H1 (cell line): ENCODE measurements around the gene DDX1.

Experiments used
- CEBPB ChIP-seq: IDR thresholded peaks from 2 replicates; pipeline ENCODE4 v1.6.1; 2012; ENCODE audit warnings: low read depth, low read length
- HDAC2 ChIP-seq, 2 experiments: fragments of 300-600 bp in 1 of 2; sonication (generic) in 1 of 2; IDR thresholded peaks; 2 replicates each; pipeline ENCODE4 v1.6.1; 2011 to 2012; ENCODE audit warnings: low read depth in 2 of 2, low read length in 2 of 2, mild to moderate bottlenecking in 2 of 2, moderate library complexity in 2 of 2, borderline replicate concordance in 1 of 2, inconsistent platforms in 1 of 2
- JUN ChIP-seq: IDR thresholded peaks from 2 replicates; pipeline ENCODE4 v1.6.1; 2011; ENCODE audit warnings: low read depth, mild to moderate bottlenecking, improper control_type of control experiment, low read length
- POLR2AphosphoS5 ChIP-seq: IDR thresholded peaks from 2 replicates; pipeline ENCODE4 v1.6.1; 2011; ENCODE audit warnings: low read depth, low read length
- RFX5 ChIP-seq: IDR thresholded peaks from 2 replicates; pipeline ENCODE4 v1.6.1; 2011; ENCODE audit warnings: low read depth, low read length, improper control_type of control experiment, borderline replicate concordance
- RNF2 ChIP-seq: fragments of 200-900, 300-1000 bp; sonication (generic); IDR thresholded peaks from 2 replicates; pipeline ENCODE4 v1.7.1; 2016; ENCODE audit warnings: borderline replicate concordance, low read depth, mild to moderate bottlenecking, antibody characterized with exemption, low read length; ENCODE audit not compliant: poor library complexity, severe bottlenecking; ENCODE audit errors: missing control alignments
- SIN3A ChIP-seq, 2 experiments: IDR thresholded peaks in 1 of 2; conservative IDR thresholded peaks in 1 of 2; 2 replicates each; pipeline ENCODE4 v1.6.1; 2011 to 2012; ENCODE audit warnings: low read length in 2 of 2, improper control_type of control experiment in 1 of 2, low read depth in 1 of 2, mild to moderate bottlenecking in 1 of 2
- SIX5 ChIP-seq: IDR thresholded peaks from 2 replicates; pipeline ENCODE4 v1.6.1; 2011; ENCODE audit warnings: mild to moderate bottlenecking, low read depth, low read length
- YY1 ChIP-seq: IDR thresholded peaks from 2 replicates; pipeline ENCODE4 v1.6.1; 2011; ENCODE audit warnings: low read depth, mild to moderate bottlenecking, low read length
- TF ChIP-seq, protein P1 (sequence below): IDR thresholded peaks from 2 replicates; pipeline ENCODE4 v1.6.1; 2012; ENCODE audit warnings: inconsistent platforms
- TF ChIP-seq, protein P2 (sequence below): fragments of 300-600 bp; sonication (generic); IDR thresholded peaks from 2 replicates; pipeline ENCODE4 v1.7.1; 2012; ENCODE audit warnings: low read length, moderate library complexity, mild to moderate bottlenecking, inconsistent platforms; ENCODE audit not compliant: insufficient replicate concordance
- TF ChIP-seq, protein P3 (sequence below): IDR thresholded peaks from 2 replicates; pipeline ENCODE4 v1.6.1; 2012; ENCODE audit warnings: inconsistent platforms

DNA sequence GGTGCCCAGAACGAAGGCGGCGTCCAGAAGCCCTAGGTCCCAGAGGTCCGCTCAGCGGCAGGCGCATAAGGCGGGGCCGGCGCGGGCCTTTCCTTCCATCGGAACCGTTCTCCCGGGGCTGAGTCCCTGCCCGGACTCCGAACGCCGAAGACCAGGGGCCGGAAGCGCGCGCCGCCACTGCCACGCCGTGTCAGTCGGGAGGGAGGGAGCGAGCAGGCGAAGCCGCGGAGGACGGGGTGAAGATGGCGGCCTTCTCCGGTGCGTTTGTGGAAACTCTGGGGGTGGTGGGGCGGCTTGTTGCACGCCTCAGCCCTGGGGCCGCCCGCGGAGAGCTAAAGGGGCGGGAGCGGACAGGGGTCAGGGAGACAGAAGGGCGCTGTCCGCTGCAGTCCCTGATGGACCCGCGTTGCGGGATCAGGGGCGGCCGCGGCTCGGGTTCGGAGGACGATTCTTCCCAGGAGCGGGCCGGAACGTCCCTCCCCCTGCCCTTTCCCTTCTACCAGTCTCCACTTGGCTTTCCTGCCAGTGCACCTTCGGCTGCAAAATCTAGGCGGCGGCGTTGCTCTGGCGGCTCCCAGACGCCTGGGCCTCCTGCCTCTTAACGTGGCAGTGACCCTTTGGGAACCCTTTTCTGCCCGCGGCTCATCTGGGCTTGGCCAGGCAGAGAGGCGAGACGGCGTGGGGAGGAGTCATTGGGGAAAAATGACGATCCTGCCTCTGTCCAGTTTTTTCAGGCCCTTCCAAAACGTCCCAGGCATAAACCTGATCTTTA, at the start of gene DDX1:
- TF ChIP-seq, protein P1, sequence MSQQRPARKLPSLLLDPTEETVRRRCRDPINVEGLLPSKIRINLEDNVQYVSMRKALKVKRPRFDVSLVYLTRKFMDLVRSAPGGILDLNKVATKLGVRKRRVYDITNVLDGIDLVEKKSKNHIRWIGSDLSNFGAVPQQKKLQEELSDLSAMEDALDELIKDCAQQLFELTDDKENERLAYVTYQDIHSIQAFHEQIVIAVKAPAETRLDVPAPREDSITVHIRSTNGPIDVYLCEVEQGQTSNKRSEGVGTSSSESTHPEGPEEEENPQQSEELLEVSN: peak; percentile 91
- TF ChIP-seq JUN (no peak), RNF2 (no peak), RFX5 (no peak), SIN3A (conservative IDR thresholded peaks at IDR 0.05 in 1 of 2, IDR thresholded peaks at IDR 0.05 in 1 of 2; ENCODE audit: low read depth in 1 of 2, low read length in 2 of 2) (peak in 1 of 2 experiments; percentile 72; a peak in 2 of 4 replicates), SIX5 (peak; percentile 26; the same call in 1 of the 2 replicates), YY1 (peak; percentile 92), CEBPB (0 out of 2 replicates have a peak, but pooled peaks have one; percentile 36), HDAC2 (IDR thresholded peaks at IDR 0.05; ENCODE audit: borderline replicate concordance in 1 of 2, low read depth in 2 of 2, low read length in 2 of 2) (peak; percentile 48 to 92; a peak in 1 of 4 replicates), POLR2AphosphoS5 (peak; percentile 96)
- TF ChIP-seq, protein P2, sequence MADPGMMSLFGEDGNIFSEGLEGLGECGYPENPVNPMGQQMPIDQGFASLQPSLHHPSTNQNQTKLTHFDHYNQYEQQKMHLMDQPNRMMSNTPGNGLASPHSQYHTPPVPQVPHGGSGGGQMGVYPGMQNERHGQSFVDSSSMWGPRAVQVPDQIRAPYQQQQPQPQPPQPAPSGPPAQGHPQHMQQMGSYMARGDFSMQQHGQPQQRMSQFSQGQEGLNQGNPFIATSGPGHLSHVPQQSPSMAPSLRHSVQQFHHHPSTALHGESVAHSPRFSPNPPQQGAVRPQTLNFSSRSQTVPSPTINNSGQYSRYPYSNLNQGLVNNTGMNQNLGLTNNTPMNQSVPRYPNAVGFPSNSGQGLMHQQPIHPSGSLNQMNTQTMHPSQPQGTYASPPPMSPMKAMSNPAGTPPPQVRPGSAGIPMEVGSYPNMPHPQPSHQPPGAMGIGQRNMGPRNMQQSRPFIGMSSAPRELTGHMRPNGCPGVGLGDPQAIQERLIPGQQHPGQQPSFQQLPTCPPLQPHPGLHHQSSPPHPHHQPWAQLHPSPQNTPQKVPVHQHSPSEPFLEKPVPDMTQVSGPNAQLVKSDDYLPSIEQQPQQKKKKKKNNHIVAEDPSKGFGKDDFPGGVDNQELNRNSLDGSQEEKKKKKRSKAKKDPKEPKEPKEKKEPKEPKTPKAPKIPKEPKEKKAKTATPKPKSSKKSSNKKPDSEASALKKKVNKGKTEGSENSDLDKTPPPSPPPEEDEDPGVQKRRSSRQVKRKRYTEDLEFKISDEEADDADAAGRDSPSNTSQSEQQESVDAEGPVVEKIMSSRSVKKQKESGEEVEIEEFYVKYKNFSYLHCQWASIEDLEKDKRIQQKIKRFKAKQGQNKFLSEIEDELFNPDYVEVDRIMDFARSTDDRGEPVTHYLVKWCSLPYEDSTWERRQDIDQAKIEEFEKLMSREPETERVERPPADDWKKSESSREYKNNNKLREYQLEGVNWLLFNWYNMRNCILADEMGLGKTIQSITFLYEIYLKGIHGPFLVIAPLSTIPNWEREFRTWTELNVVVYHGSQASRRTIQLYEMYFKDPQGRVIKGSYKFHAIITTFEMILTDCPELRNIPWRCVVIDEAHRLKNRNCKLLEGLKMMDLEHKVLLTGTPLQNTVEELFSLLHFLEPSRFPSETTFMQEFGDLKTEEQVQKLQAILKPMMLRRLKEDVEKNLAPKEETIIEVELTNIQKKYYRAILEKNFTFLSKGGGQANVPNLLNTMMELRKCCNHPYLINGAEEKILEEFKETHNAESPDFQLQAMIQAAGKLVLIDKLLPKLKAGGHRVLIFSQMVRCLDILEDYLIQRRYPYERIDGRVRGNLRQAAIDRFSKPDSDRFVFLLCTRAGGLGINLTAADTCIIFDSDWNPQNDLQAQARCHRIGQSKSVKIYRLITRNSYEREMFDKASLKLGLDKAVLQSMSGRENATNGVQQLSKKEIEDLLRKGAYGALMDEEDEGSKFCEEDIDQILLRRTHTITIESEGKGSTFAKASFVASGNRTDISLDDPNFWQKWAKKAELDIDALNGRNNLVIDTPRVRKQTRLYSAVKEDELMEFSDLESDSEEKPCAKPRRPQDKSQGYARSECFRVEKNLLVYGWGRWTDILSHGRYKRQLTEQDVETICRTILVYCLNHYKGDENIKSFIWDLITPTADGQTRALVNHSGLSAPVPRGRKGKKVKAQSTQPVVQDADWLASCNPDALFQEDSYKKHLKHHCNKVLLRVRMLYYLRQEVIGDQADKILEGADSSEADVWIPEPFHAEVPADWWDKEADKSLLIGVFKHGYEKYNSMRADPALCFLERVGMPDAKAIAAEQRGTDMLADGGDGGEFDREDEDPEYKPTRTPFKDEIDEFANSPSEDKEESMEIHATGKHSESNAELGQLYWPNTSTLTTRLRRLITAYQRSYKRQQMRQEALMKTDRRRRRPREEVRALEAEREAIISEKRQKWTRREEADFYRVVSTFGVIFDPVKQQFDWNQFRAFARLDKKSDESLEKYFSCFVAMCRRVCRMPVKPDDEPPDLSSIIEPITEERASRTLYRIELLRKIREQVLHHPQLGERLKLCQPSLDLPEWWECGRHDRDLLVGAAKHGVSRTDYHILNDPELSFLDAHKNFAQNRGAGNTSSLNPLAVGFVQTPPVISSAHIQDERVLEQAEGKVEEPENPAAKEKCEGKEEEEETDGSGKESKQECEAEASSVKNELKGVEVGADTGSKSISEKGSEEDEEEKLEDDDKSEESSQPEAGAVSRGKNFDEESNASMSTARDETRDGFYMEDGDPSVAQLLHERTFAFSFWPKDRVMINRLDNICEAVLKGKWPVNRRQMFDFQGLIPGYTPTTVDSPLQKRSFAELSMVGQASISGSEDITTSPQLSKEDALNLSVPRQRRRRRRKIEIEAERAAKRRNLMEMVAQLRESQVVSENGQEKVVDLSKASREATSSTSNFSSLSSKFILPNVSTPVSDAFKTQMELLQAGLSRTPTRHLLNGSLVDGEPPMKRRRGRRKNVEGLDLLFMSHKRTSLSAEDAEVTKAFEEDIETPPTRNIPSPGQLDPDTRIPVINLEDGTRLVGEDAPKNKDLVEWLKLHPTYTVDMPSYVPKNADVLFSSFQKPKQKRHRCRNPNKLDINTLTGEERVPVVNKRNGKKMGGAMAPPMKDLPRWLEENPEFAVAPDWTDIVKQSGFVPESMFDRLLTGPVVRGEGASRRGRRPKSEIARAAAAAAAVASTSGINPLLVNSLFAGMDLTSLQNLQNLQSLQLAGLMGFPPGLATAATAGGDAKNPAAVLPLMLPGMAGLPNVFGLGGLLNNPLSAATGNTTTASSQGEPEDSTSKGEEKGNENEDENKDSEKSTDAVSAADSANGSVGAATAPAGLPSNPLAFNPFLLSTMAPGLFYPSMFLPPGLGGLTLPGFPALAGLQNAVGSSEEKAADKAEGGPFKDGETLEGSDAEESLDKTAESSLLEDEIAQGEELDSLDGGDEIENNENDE: no peak
- TF ChIP-seq, protein P3, sequence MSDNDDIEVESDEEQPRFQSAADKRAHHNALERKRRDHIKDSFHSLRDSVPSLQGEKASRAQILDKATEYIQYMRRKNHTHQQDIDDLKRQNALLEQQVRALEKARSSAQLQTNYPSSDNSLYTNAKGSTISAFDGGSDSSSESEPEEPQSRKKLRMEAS: peak; percentile 95
